ENCODE measurements around the gene COL5A1. TPM values are rescaled to one million over a fixed set of nuclear protein-coding genes. Genes with fewer than 3 reads are reported as not detected.
A peak's percentile ranks its signal among the peaks of the same experiment; 100 is the strongest.

Gene COL5A1
- total RNA-seq, 2 donors from 2014 or later = 71.1 to 196 TPM

- no peak for DNase-seq (ENCODE audit: low spot score)
- intact Hi-C loops (cut with DNase I) = loop anchor here (2.0 to 5.0 kb wide), 4 partner anchors 36 to 291 kb away; no protein-coding TSS in a partner anchor
These were observed 96.4 kb downstream of the COL5A1 start for GRCh38 chr9:134737842-134738580.

GRCh38 chr9:134738869-134739659 lies 97.5 kb downstream of the COL5A1 start:
- DNase-seq (ENCODE audit: low spot score) = peak; percentile 90
- intact Hi-C loops (cut with DNase I) = loop anchor here (2.0 to 5.0 kb wide), 4 partner anchors 37 to 292 kb away; no protein-coding TSS in a partner anchor

- no peak for DNase-seq (ENCODE audit: low spot score)
- intact Hi-C loops (cut with DNase I) = loop anchor here (2.0 to 5.0 kb wide), 4 partner anchors 37 to 292 kb away; no protein-coding TSS in a partner anchor
These were observed 98.0 kb downstream of the COL5A1 start for GRCh38 chr9:134739660-134739968.

- intact Hi-C loops (cut with DNase I) = no loop called here
- no peak for DNase-seq (ENCODE audit: low spot score)
These were observed 98.5 kb downstream of the COL5A1 start for GRCh38 chr9:134740071-134740470.

- intact Hi-C loops (cut with DNase I) = no loop called here
- DNase-seq (ENCODE audit: low spot score) = no peak
These were observed 100.2 kb downstream of the COL5A1 start for GRCh38 chr9:134741846-134742245.

- intact Hi-C loops (cut with DNase I) = no loop called here
- no peak for DNase-seq (ENCODE audit: low spot score)
These were observed 101.4 kb downstream of the COL5A1 start for GRCh38 chr9:134742822-134743535.

- no peak for DNase-seq (ENCODE audit: low spot score)
- intact Hi-C loops (cut with DNase I) = no loop called here
These were observed 102.2 kb downstream of the COL5A1 start for GRCh38 chr9:134743853-134744252.

- intact Hi-C loops (cut with DNase I) = no loop called here
- no peak for DNase-seq (ENCODE audit: low spot score)
These were observed 103.0 kb downstream of the COL5A1 start for GRCh38 chr9:134744385-134745295.

GRCh38 chr9:134747951-134748489 lies 106.4 kb downstream of the COL5A1 start:
- no peak for DNase-seq (ENCODE audit: low spot score)
- intact Hi-C loops (cut with DNase I) = no loop called here

- intact Hi-C loops (cut with DNase I) = no loop called here
- DNase-seq (ENCODE audit: low spot score) = no peak
These were observed 107.0 kb downstream of the COL5A1 start for GRCh38 chr9:134748591-134748990.

GRCh38 chr9:134750450-134751155 lies 109.0 kb downstream of the COL5A1 start:
- intact Hi-C loops (cut with DNase I) = no loop called here
- no peak for DNase-seq (ENCODE audit: low spot score)

GRCh38 chr9:134751622-134752021 lies 110.0 kb downstream of the COL5A1 start:
- intact Hi-C loops (cut with DNase I) = no loop called here
- DNase-seq (ENCODE audit: low spot score) = no peak

- DNase-seq (ENCODE audit: low spot score) = no peak
- intact Hi-C loops (cut with DNase I) = no loop called here
These were observed 111.0 kb downstream of the COL5A1 start for GRCh38 chr9:134752471-134753168.

GRCh38 chr9:134753191-134753590 lies 111.6 kb downstream of the COL5A1 start:
- intact Hi-C loops (cut with DNase I) = no loop called here
- DNase-seq (ENCODE audit: low spot score) = no peak

GRCh38 chr9:134755221-134755907 lies 113.8 kb downstream of the COL5A1 start:
- intact Hi-C loops (cut with DNase I) = no loop called here
- DNase-seq (ENCODE audit: low spot score) = no peak

- intact Hi-C loops (cut with DNase I) = no loop called here
These were observed 114.5 kb downstream of the COL5A1 start for GRCh38 chr9:134756098-134756497.

More at GRCh38 chr9:134756098-134756497, 114.5 kb downstream of the COL5A1 start:
- DNase-seq (ENCODE audit: low spot score) = no peak
